DOHH2 (cell line): Measurements from ENCODE around the gene AADACL2.

ENCODE experiments used
- H3F3A ChIP-seq: fragments of 200-600 bp; sonication (generic), shearing (Covaris generic); 2 replicates; pipeline ENCODE4 v1.6.0; 2016; ENCODE audit warnings: antibody characterized with exemption, mild to moderate bottlenecking; ENCODE audit not compliant: control insufficient read depth, insufficient read depth
- H3K27ac ChIP-seq: fragments of 200-600 bp; sonication (generic); 2 replicates; pipeline ENCODE4 v1.5.1; 2014; ENCODE audit warnings: low read depth, mild to moderate bottlenecking, low read length, moderate library complexity
- H3K27me3 ChIP-seq: fragments of 200-600 bp; sonication (generic); 2 replicates; pipeline ENCODE4 v1.6.1; 2014; ENCODE audit warnings: mild to moderate bottlenecking, low read length, mixed read lengths; ENCODE audit not compliant: control insufficient read depth
- H3K36me3 ChIP-seq: fragments of 200-600 bp; sonication (generic); 2 replicates; pipeline ENCODE4 v1.6.1; 2014; ENCODE audit warnings: mild to moderate bottlenecking, low read length, moderate library complexity, mixed read lengths; ENCODE audit not compliant: control insufficient read depth
- H3K4me1 ChIP-seq: fragments of 200-600 bp; sonication (generic); 2 replicates; pipeline ENCODE4 v1.6.1; 2014; ENCODE audit warnings: mild to moderate bottlenecking, low read length, mixed read lengths; ENCODE audit not compliant: control insufficient read depth
- H3K4me2 ChIP-seq: fragments of 200-600 bp; sonication (generic); 2 replicates; pipeline ENCODE4 v1.6.0; 2014; ENCODE audit warnings: mild to moderate bottlenecking, low read length, moderate library complexity
- H3K4me3 ChIP-seq: fragments of 200-600 bp; sonication (generic); 2 replicates; pipeline ENCODE4 v1.5.1; 2014; ENCODE audit warnings: mild to moderate bottlenecking, low read length, mixed read lengths
- H3K79me2 ChIP-seq: fragments of 200-600 bp; sonication (generic); 2 replicates; pipeline ENCODE4 v1.6.1; 2014; ENCODE audit warnings: mild to moderate bottlenecking, low read length, mixed read lengths; ENCODE audit not compliant: control insufficient read depth
- H3K9me2 ChIP-seq: fragments of 200-600 bp; sonication (generic); replicated peaks from 2 replicates; pipeline ENCODE4 v1.6.1; 2014; ENCODE audit warnings: mild to moderate bottlenecking, low read length, mixed read lengths; ENCODE audit not compliant: control insufficient read depth
- H3K9me3 ChIP-seq: fragments of 200-600 bp; sonication (generic); 2 replicates; pipeline ENCODE4 v1.6.1; 2014; ENCODE audit warnings: antibody characterized with exemption, low read length, mixed read lengths; ENCODE audit not compliant: control insufficient read depth, insufficient read depth
- H4K20me1 ChIP-seq: fragments of 200-600 bp; sonication (generic); 2 replicates; pipeline ENCODE4 v1.6.0; 2014; ENCODE audit warnings: low read depth, mild to moderate bottlenecking, antibody characterized with exemption, low read length, moderate library complexity; ENCODE audit not compliant: control insufficient read depth, insufficient read depth
- EZH2phosphoT487 ChIP-seq: fragments of 200-600 bp; sonication (generic); IDR thresholded peaks from 2 replicates; pipeline ENCODE4 v1.6.1; 2017; ENCODE audit warnings: borderline replicate concordance, mild to moderate bottlenecking, antibody characterized with exemption, low read length, moderate library complexity, mixed read lengths
- TF ChIP-seq, protein P1 (sequence below): fragments of 200-600 bp; sonication (generic); IDR thresholded peaks from one replicate; pipeline ENCODE4 v1.5.1; 2014; ENCODE audit warnings: antibody characterized with exemption, mild to moderate bottlenecking, low read depth, low read length; ENCODE audit not compliant: poor library complexity, severe bottlenecking

Gene AADACL2

DNA sequence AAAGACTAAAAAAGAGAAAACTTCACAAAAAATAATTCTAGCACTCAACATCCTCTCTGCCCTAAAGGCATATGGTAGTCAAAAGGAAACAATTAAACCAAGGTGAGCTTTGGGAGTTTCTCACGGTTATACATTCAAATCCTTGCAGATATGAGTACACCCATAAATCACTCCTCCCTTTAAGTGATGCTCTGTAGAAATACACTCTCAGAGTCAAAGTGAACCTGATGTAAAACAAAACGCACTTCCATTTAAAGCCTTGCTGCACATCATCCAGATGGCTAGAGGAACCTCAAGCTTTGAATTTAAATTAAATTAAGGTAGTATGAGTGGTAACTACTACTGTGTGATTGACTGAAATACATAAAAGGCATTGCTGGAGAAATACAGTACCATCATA, 44.2 kb downstream of the AADACL2 start:
- TF ChIP-seq, protein P1, sequence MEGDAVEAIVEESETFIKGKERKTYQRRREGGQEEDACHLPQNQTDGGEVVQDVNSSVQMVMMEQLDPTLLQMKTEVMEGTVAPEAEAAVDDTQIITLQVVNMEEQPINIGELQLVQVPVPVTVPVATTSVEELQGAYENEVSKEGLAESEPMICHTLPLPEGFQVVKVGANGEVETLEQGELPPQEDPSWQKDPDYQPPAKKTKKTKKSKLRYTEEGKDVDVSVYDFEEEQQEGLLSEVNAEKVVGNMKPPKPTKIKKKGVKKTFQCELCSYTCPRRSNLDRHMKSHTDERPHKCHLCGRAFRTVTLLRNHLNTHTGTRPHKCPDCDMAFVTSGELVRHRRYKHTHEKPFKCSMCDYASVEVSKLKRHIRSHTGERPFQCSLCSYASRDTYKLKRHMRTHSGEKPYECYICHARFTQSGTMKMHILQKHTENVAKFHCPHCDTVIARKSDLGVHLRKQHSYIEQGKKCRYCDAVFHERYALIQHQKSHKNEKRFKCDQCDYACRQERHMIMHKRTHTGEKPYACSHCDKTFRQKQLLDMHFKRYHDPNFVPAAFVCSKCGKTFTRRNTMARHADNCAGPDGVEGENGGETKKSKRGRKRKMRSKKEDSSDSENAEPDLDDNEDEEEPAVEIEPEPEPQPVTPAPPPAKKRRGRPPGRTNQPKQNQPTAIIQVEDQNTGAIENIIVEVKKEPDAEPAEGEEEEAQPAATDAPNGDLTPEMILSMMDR = no peak
- TF ChIP-seq EZH2phosphoT487 = no peak
- Histone ChIP-seq H3K79me2 (no peaks in the 10 kb centered on the region), H3K4me1 (no peaks in the 10 kb centered on the region), H3K36me3 (no peaks in the 10 kb centered on the region), H3F3A (no peaks in the 10 kb centered on the region), H3K4me3 (no peak overlapping the region), H3K27ac (no peak overlapping the region), H3K27me3 (no peaks in the 10 kb centered on the region), H3K4me2 (no peak overlapping the region), H3K9me3 (no peaks in the 10 kb centered on the region), H3K9me2 (no peaks in the 10 kb centered on the region), H4K20me1 (no peaks in the 10 kb centered on the region)

- Histone ChIP-seq H3K27me3 (no peaks in the 10 kb centered on the region), H3K4me3 (no peak overlapping the region), H3K9me2 (no peaks in the 10 kb centered on the region), H3K27ac (no peak overlapping the region), H3K4me2 (no peak overlapping the region), H3K4me1 (no peaks in the 10 kb centered on the region), H3F3A (no peaks in the 10 kb centered on the region), H4K20me1 (no peaks in the 10 kb centered on the region), H3K36me3 (no peaks in the 10 kb centered on the region), H3K9me3 (no peaks in the 10 kb centered on the region), H3K79me2 (no peaks in the 10 kb centered on the region)
- TF ChIP-seq, protein P1 = no peak
- TF ChIP-seq EZH2phosphoT487 = no peak
Measured at GRCh38 chr3:151787626-151788025, 53.9 kb downstream of the AADACL2 start.

DNA sequence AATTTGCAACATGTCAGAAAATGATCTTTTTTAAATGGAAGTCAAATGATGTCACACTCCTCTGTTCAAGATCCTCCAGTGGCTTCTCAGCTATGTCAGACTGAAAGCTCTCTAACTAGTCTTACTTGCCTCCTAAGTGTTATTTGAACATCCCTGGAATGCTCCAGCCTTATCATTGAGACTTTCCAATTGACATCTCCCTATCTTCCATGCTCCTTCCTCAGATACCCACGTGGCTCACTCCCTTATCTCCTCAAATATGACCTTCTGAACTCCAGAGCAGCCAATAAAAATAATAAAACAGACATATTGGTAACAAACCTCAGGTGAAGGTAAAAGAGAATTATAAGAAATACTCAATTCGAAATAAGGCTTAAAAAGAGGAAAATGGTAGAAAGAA, 54.7 kb downstream of the AADACL2 start:
- Histone ChIP-seq H3K27ac (no peak overlapping the region), H3K79me2 (no peaks in the 10 kb centered on the region), H3K4me3 (no peak overlapping the region), H3K9me3 (no peaks in the 10 kb centered on the region), H4K20me1 (no peaks in the 10 kb centered on the region), H3F3A (no peaks in the 10 kb centered on the region), H3K27me3 (no peaks in the 10 kb centered on the region), H3K4me2 (no peak overlapping the region), H3K4me1 (no peaks in the 10 kb centered on the region), H3K36me3 (no peaks in the 10 kb centered on the region), H3K9me2 (no peaks in the 10 kb centered on the region)
- TF ChIP-seq, protein P1 = no peak
- no peak for TF ChIP-seq EZH2phosphoT487
